ENCODE measurements around the gene BASP1.

GRCh38 chr5:17283121-17283415 lies 65.6 kb downstream of the BASP1 start:
- TF ChIP-seq CTCF (conservative IDR thresholded peaks at IDR 0.05) (no peak), ZFX (IDR thresholded peaks at IDR 0.05) (no peak)

Measured in C4-2B (cell line).